ENCODE results near the gene MALRD1.

DNA sequence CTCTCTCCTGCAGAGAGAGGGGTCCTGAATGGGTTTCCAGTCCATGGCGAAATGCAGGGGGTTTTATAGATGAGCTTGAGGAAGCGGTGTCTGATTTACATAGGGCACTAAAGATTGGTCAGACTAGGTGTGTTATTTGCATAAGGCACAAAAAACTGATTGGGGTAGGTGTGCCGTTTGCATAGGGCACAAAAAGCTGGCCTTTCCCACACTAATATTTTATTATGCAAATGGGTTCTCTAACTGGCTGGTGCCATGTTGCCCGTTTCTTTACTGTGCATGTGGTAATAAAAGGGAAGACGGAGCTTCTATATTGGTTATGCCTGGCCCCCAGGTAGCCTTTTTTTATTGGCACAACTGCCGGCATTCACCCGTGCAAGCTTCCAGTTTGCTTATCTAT is 50.2 kb downstream of the MALRD1 start:
- no peak for TF ChIP-seq CTCF (IDR thresholded peaks at IDR 0.05; ENCODE audit: poor library complexity)
- no peak for TF ChIP-seq EZH2 (IDR thresholded peaks at IDR 0.05; ENCODE audit: borderline replicate concordance)
